ENCODE data around the gene GPR32. TPM values are rescaled to one million over a fixed set of nuclear protein-coding genes. Genes with fewer than 3 reads are reported as not detected.

Gene GPR32
- total RNA-seq, 1 experiment from 2014 or later, result not detected

GRCh38 chr19:50785329-50785728, 15.1 kb downstream of the GPR32 start:
- H3K4me3 Mint-ChIP-seq (ENCODE audit: unreplicated experiment), result no peak overlapping the region
- intact Hi-C loops (cut with micrococcal nuclease), result no loop called here

GRCh38 chr19:50790396-50790795, 20.1 kb downstream of the GPR32 start, which contains the start of gene ACP4:
Gene ACP4 (plus strand): TSS chr19:50790415. CDS start chr19:50790415, 0 bp downstream.
- no peak for DNase-seq (ENCODE audit: unreplicated experiment)
- H3K27ac Mint-ChIP-seq (ENCODE audit: low read depth, unreplicated experiment), result peak within 1 kb of the TSS; percentile 23

More at GRCh38 chr19:50785329-50785728, 15.1 kb downstream of the GPR32 start:
- Mint-ChIP-seq H3K27me3 (ENCODE audit: insufficient read depth, unreplicated experiment) (peaks cover 13% of the 10 kb centered on the region), H3K4me1 (ENCODE audit: insufficient read depth, unreplicated experiment) (no peaks in the 10 kb centered on the region), H3K9me3 (ENCODE audit: unreplicated experiment) (no peaks in the 10 kb centered on the region), H3K36me3 (ENCODE audit: insufficient read depth, unreplicated experiment) (peaks cover 9% of the 10 kb centered on the region), H3K27ac (ENCODE audit: low read depth, unreplicated experiment) (no peak overlapping the region)
- ChIA-PET CTCF (interaction anchor here (1.2 to 2.5 kb wide), 2 partner anchors 248 to 417 kb away, joined by 4 to 21 read pairs; no protein-coding TSS in a partner anchor), POLR2A (no interaction called here)
- no peak for TF ChIP-seq CTCF (IDR thresholded peaks at IDR 0.05; ENCODE audit: unreplicated experiment)
- no TSS peak for BruUV-seq (replicated peaks)
- no peak for DNase-seq (ENCODE audit: unreplicated experiment)

GRCh38 chr19:50790922-50791467, 20.7 kb downstream of the GPR32 start:
- no peak for DNase-seq (ENCODE audit: unreplicated experiment)
- ChIA-PET CTCF (interaction anchor here (0.5 to 2.6 kb wide), 4 partner anchors 131 to 330 kb away, joined by 3 to 7 read pairs (median 4); no protein-coding TSS in a partner anchor), POLR2A (interaction anchor here (5.1 kb wide), 1 partner anchor 13 kb away, joined by 33 read pairs; no protein-coding TSS in a partner anchor)
- Mint-ChIP-seq H3K27ac (ENCODE audit: low read depth, unreplicated experiment) (no peak overlapping the region), H3K4me3 (ENCODE audit: unreplicated experiment) (no peak overlapping the region), H3K27me3 (ENCODE audit: insufficient read depth, unreplicated experiment) (no peaks in the 10 kb centered on the region), H3K4me1 (ENCODE audit: insufficient read depth, unreplicated experiment) (no peaks in the 10 kb centered on the region), H3K9me3 (ENCODE audit: unreplicated experiment) (no peaks in the 10 kb centered on the region), H3K36me3 (ENCODE audit: insufficient read depth, unreplicated experiment) (peaks cover 19% of the 10 kb centered on the region)
- TF ChIP-seq CTCF (IDR thresholded peaks at IDR 0.05; ENCODE audit: unreplicated experiment), result no peak
- intact Hi-C loops (cut with micrococcal nuclease), result no loop called here
- BruUV-seq (replicated peaks), result no TSS peak

More at GRCh38 chr19:50790396-50790795, 20.1 kb downstream of the GPR32 start, which contains the start of gene ACP4:
- Mint-ChIP-seq H3K36me3 (ENCODE audit: insufficient read depth, unreplicated experiment) (peaks cover 19% of the 10 kb centered on the region), H3K4me3 (ENCODE audit: unreplicated experiment) (no peak within 1 kb of the TSS), H3K4me1 (ENCODE audit: insufficient read depth, unreplicated experiment) (no peaks in the 10 kb centered on the region), H3K27me3 (ENCODE audit: insufficient read depth, unreplicated experiment) (no peaks in the 10 kb centered on the region), H3K9me3 (ENCODE audit: unreplicated experiment) (no peaks in the 10 kb centered on the region)
- ChIA-PET CTCF (interaction anchor here (0.7 to 1.1 kb wide), 3 partner anchors 120 to 230 kb away, joined by 3 to 5 read pairs (median 3); no protein-coding TSS in a partner anchor), POLR2A (interaction anchor here (0.8 kb wide), 1 partner anchor 10 kb away, joined by 4 read pairs; no protein-coding TSS in a partner anchor)
- BruUV-seq (replicated peaks), result no TSS peak
- intact Hi-C loops (cut with micrococcal nuclease), result no loop called here
- no peak for TF ChIP-seq CTCF (IDR thresholded peaks at IDR 0.05; ENCODE audit: unreplicated experiment)

- no peaks in the 10 kb centered on the region for H3K9me3 Mint-ChIP-seq (ENCODE audit: unreplicated experiment)
- CTCF ChIA-PET, result interaction anchor here (0.5 to 2.6 kb wide), 3 partner anchors 130 to 435 kb away, joined by 3 to 7 read pairs (median 5); no protein-coding TSS in a partner anchor
Measured at GRCh38 chr19:50791594-50792271, 21.5 kb downstream of the GPR32 start.

More at GRCh38 chr19:50791594-50792271, 21.5 kb downstream of the GPR32 start:
- Mint-ChIP-seq H3K4me1 (ENCODE audit: insufficient read depth, unreplicated experiment) (no peaks in the 10 kb centered on the region), H3K27me3 (ENCODE audit: insufficient read depth, unreplicated experiment) (no peaks in the 10 kb centered on the region), H3K4me3 (ENCODE audit: unreplicated experiment) (no peak overlapping the region), H3K36me3 (ENCODE audit: insufficient read depth, unreplicated experiment) (peaks cover 26% of the 10 kb centered on the region), H3K27ac (ENCODE audit: low read depth, unreplicated experiment) (no peak overlapping the region)
- no TSS peak for BruUV-seq (replicated peaks)
- POLR2A ChIA-PET, result interaction anchor here (5.1 kb wide), 1 partner anchor 12 kb away, joined by 33 read pairs; no protein-coding TSS in a partner anchor
- no peak for DNase-seq (ENCODE audit: unreplicated experiment)
- no peak for TF ChIP-seq CTCF (IDR thresholded peaks at IDR 0.05; ENCODE audit: unreplicated experiment)
- intact Hi-C loops (cut with micrococcal nuclease), result no loop called here
